ENCODE results near the gene SCYGR2. TPM values are rescaled to one million over a fixed set of nuclear protein-coding genes. Genes with fewer than 3 reads are reported as not detected.

The SCYGR2 gene, protein sequence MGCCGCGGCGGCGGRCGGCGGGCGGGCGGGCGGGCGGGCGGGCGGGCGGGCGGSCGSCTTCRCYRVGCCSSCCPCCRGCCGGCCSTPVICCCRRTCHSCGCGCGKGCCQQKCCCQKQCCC
- not detected for total RNA-seq

DNA sequence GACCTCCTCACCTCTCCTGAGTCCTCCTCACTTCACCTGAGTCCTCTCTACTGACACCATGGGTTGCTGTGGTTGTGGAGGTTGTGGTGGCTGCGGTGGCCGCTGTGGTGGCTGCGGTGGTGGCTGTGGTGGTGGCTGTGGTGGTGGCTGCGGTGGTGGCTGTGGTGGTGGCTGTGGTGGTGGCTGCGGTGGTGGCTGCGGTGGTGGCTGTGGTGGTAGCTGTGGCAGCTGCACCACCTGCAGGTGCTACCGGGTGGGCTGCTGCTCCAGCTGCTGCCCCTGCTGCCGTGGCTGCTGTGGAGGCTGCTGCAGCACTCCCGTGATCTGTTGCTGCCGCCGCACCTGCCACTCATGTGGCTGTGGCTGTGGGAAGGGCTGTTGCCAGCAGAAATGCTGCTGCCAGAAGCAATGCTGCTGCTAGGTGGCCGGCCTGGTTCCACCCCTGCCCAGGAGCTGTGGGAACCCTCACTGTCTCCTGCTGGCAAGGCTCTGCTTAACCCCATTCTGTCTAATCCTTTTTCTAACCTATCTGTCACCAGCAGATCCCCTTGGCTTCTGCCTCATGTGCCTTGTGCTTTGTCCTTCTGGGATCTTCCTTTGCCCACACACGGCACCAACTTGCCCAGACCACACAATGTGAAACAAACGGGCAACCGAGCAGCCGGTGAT is at the start of gene SCYGR2:
Gene SCYGR2, plus strand, starts transcription at position 59 of the 669 bp plus-strand sequence. Its CDS starts 0 bp downstream, at position 59.

DNA sequence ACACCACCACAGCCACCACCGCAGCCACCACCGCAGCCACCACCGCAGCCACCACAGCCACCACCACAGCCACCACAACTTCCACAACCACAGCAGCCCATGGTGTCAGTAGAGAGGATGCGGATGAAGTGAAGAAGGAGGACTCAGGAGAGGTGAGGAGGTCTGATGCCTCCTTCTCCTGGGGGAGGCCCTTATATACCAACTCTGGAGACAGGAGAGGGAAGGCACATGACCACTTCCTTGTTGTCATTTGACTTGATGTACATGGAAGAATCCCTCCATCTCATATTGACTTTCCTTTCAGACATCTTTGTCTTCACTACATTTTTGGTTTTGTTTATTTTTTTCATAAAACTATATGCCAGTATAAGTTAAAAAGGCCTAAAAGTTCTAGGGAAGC is 16.0 kb downstream of the SCYGR2 start, which contains the start of gene SCYGR3:
Gene SCYGR3, minus strand, starts transcription at position 101 of the 400 bp plus-strand sequence. Its CDS starts 0 bp downstream, at position 101.

DNA sequence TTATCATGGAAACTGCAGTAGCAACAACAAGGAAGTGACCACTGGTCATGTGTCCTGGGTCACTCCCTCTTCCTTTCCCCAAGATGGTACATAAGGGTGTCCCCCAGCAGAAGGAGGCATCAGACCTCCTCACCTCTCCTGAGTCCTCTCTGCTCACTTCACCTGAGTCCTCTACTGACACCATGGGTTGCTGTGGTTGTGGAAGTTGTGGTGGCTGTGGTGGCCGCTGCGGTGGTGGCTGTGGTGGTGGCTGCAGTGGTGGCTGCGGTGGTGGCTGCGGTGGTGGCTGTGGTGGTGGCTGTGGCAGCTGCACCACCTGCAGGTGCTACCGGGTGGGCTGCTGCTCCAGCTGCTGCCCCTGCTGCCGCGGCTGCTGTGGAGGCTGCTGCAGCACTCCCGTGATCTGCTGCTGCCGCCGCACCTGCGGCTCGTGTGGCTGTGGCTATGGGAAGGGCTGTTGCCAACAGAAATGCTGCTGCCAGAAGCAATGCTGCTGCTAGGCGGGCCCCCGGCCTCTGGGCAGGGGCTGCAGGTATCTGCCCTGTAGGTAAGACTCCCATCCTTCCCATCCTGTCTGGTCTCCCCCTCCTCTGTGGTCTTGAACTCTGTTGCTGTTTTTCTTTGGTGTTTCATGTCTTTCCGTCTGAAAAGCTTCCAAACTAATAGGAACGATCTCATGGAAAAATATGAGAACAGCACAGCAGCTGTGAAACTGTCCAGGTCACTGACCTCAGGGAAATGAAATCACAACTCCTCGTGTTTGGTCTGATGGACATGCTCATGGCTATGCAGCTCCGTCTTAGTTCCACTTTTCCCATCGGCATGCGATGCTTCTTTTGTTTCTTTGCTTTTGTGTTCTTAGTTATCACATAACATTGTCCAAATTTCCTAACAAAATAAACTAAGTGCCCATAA is 18.9 kb downstream of the SCYGR2 start, which contains the start of gene SCYGR4:
Gene SCYGR4, plus strand, starts transcription at position 183 of the 915 bp plus-strand sequence. Its CDS starts 0 bp downstream, at position 183.

Other genes starting within 250 kb of the SCYGR2 start
- not detected for gene TM4SF20, start 219.6 kb upstream of the SCYGR2 start, total RNA-seq
- not detected for gene SCYGR1, start 210.9 kb upstream of the SCYGR2 start, total RNA-seq
- 10 to 100 TPM; 59.6 to 60.2 TPM for gene AGFG1, start 126.7 kb upstream of the SCYGR2 start, total RNA-seq
- not detected for gene SCYGR3, start 15.9 kb downstream of the SCYGR2 start, total RNA-seq
- gene SCYGR4, start 18.6 kb downstream of the SCYGR2 start, total RNA-seq: not detected
- gene SCYGR5, start 67.9 kb downstream of the SCYGR2 start, total RNA-seq: not detected
- gene SLC19A3, start 119.1 kb downstream of the SCYGR2 start, total RNA-seq: not detected
- gene SCYGR6, start 125.9 kb downstream of the SCYGR2 start, total RNA-seq: not detected
- not detected for gene SCYGR7, start 129.4 kb downstream of the SCYGR2 start, total RNA-seq
- gene SCYGR8, start 147.0 kb downstream of the SCYGR2 start, total RNA-seq: not detected
- gene CCL20, start 214.9 kb downstream of the SCYGR2 start, total RNA-seq: not detected